ENCODE data around the gene MED13L. TPM values are rescaled to one million over a fixed set of nuclear protein-coding genes. Genes with fewer than 3 reads are reported as not detected.

MED13L gene
- total RNA-seq, 2 experiments from 2014 or later: 39.5 to 41.8 TPM

DNA sequence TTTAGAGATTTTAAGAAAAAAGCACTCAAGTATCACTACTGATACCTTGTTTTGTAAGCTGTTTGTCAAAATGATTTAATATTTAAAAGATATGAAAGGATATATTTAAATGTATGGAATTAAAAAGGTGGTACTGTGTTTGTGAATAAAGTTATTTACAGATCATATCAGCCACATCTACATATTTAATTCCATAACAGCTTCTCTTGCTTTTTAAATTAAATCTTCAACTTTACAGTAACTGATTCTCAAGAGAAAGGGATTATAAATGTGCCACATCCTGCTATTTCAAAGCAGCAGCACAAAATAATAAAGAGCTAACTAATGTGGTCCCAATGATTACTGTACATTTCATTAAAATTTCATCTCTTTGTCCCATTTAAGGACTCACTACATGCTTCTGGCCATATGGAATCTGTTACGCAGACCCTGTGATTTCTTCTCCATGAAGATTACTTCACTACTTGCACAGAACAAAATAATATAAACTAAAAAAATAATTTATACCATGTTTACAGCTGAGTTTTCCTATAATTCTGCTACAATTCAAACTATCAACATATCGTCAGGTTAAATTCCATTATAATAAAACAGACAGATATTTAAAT lies 117.8 kb downstream of the MED13L start:
- ATAC-seq (no peak), DNase-seq (no peak)
- POLR2A ChIA-PET: no interaction called here
- intact Hi-C loops (cut with micrococcal nuclease): no loop called here
- CTCF ChIA-PET: interaction anchor here (1.2 kb wide), 1 partner anchor 76 kb away, joined by 3 read pairs; no protein-coding TSS in a partner anchor
- no peaks in the 10 kb centered on the region for H3K36me3 Mint-ChIP-seq (ENCODE audit: low read depth)
- H3K27ac Mint-ChIP-seq: no peak overlapping the region
- peaks cover 42% of the 10 kb centered on the region for H3K4me1 Mint-ChIP-seq (ENCODE audit: low read depth)
- H3K4me3 Mint-ChIP-seq: no peak overlapping the region
- no peaks in the 10 kb centered on the region for H3K27me3 Mint-ChIP-seq
- TF ChIP-seq, protein P1, sequence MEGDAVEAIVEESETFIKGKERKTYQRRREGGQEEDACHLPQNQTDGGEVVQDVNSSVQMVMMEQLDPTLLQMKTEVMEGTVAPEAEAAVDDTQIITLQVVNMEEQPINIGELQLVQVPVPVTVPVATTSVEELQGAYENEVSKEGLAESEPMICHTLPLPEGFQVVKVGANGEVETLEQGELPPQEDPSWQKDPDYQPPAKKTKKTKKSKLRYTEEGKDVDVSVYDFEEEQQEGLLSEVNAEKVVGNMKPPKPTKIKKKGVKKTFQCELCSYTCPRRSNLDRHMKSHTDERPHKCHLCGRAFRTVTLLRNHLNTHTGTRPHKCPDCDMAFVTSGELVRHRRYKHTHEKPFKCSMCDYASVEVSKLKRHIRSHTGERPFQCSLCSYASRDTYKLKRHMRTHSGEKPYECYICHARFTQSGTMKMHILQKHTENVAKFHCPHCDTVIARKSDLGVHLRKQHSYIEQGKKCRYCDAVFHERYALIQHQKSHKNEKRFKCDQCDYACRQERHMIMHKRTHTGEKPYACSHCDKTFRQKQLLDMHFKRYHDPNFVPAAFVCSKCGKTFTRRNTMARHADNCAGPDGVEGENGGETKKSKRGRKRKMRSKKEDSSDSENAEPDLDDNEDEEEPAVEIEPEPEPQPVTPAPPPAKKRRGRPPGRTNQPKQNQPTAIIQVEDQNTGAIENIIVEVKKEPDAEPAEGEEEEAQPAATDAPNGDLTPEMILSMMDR (IDR thresholded peaks at IDR 0.05): no peak
- no peaks in the 10 kb centered on the region for H3K9me3 Mint-ChIP-seq

DNA sequence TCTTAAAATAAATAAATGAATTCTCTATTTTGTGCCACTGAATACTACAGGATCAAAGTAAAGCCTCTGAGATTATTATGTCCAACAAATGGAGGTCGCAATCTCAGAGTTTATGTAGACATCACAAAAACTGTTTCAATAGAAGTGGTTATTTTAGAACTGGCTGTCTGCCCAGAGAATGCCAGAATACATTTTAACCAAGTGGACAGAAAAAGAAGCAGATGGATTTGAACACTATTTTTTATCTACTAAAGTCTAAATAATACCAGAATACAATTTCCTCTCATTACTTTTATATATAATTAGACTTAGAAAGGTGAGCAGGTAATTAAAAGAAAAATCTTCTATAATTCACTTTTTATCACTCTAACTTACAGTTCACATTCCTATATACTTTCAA lies 118.3 kb downstream of the MED13L start:
- Mint-ChIP-seq H3K4me3 (no peak overlapping the region), H3K36me3 (ENCODE audit: low read depth) (no peaks in the 10 kb centered on the region), H3K9me3 (no peaks in the 10 kb centered on the region), H3K4me1 (ENCODE audit: low read depth) (peaks cover 37% of the 10 kb centered on the region), H3K27ac (no peak overlapping the region), H3K27me3 (no peaks in the 10 kb centered on the region)
- DNase-seq: no peak
- intact Hi-C loops (cut with micrococcal nuclease): no loop called here
- TF ChIP-seq, protein P1 (IDR thresholded peaks at IDR 0.05): no peak
- ChIA-PET CTCF (interaction anchor here (1.2 kb wide), 1 partner anchor 77 kb away, joined by 3 read pairs; no protein-coding TSS in a partner anchor), POLR2A (no interaction called here)
- no peak for ATAC-seq

DNA sequence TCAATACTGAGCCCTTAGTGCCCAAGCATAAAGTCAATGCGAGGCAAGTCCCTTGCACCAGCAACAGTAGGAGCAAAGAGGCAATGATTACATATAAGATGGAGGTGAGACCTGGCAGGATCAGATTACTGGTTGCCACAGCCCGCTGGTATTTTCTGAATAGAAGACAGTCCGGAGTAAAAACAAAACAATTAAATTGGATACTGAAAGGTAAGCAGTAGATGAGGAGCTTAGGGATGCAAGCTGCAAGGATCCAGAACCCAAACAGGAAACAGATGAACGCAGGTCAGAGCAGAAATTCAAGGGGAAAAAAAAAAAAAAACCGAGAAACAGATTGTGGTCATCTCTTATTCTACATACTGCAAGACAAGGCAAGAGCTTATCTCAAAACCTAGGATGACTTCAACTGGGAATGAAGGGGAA lies 119.6 kb downstream of the MED13L start:
- H3K4me3 Mint-ChIP-seq: no peak overlapping the region
- H3K9me3 Mint-ChIP-seq: no peaks in the 10 kb centered on the region
- CTCF ChIA-PET: no interaction called here
- no peaks in the 10 kb centered on the region for H3K36me3 Mint-ChIP-seq (ENCODE audit: low read depth)
- H3K27me3 Mint-ChIP-seq: no peaks in the 10 kb centered on the region
- POLR2A ChIA-PET: interaction anchor here (0.7 kb wide), 1 partner anchor 11 kb away, joined by 4 read pairs; no protein-coding TSS in a partner anchor
- peaks cover 42% of the 10 kb centered on the region for H3K4me1 Mint-ChIP-seq (ENCODE audit: low read depth)
- peak overlapping the region; percentile 5 for H3K27ac Mint-ChIP-seq
- intact Hi-C loops (cut with micrococcal nuclease): no loop called here
- TF ChIP-seq, protein P1 (IDR thresholded peaks at IDR 0.05): no peak
- ATAC-seq (no peak), DNase-seq (no peak)

DNA sequence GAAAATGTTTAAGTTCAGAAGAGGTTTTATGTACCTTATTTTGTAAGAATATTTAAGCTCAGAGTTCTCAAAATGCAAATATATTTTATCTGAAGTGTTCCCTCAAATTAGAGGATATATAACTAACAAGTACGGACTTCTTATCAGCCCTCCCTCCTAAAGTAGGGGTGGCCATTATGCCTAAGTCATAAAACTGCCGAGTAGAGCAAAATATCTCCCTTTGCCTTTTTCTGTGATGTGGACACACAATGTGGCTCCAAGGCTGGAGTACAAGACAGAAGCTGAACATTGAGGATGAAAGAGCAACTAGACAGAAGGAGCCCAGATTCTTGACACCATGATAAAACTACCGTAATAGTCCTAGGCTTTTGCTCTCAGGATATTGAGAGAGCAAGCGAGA lies 120.9 kb downstream of the MED13L start:
- POLR2A ChIA-PET: interaction anchor here (0.5 kb wide), 1 partner anchor 502 kb away, joined by 3 read pairs; no protein-coding TSS in a partner anchor
- CTCF ChIA-PET: interaction anchor here (0.7 to 1.1 kb wide), 2 partner anchors 79 to 117 kb away, joined by 3 read pairs; no protein-coding TSS in a partner anchor

DNA sequence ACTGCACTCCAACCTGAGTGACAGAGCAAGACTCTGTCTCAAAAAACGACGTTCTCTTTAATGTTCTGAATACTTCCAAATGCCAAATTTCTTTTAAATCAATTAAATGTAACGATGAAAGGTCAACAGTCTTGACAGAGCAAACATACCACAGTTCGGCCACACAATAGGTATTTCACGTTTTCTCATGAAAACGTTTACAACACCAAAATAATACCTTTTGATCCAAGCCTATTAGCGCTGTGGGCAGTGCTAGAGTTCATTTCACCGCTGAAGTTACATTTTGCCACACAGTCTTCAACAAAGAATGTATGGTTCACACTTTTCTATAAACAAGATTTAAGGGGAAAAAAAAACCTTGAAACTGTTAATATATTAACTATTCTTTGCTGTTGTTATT lies 122.1 kb downstream of the MED13L start:
- H3K4me3 Mint-ChIP-seq: no peak overlapping the region
- H3K27ac Mint-ChIP-seq: no peak overlapping the region
- intact Hi-C loops (cut with micrococcal nuclease): no loop called here
- no peak for DNase-seq
- H3K4me1 Mint-ChIP-seq (ENCODE audit: low read depth): peaks cover 54% of the 10 kb centered on the region
- no peaks in the 10 kb centered on the region for H3K27me3 Mint-ChIP-seq
- no peaks in the 10 kb centered on the region for H3K36me3 Mint-ChIP-seq (ENCODE audit: low read depth)
- ChIA-PET CTCF (no interaction called here), POLR2A (no interaction called here)
- no peak for ATAC-seq
- H3K9me3 Mint-ChIP-seq: no peaks in the 10 kb centered on the region
- TF ChIP-seq, protein P1 (IDR thresholded peaks at IDR 0.05): no peak

More for the DNA sequence above, 120.9 kb downstream of the MED13L start:
- Mint-ChIP-seq H3K36me3 (ENCODE audit: low read depth) (no peaks in the 10 kb centered on the region), H3K27ac (no peak overlapping the region), H3K4me3 (no peak overlapping the region), H3K4me1 (ENCODE audit: low read depth) (peaks cover 46% of the 10 kb centered on the region), H3K27me3 (no peaks in the 10 kb centered on the region), H3K9me3 (no peaks in the 10 kb centered on the region)
- ATAC-seq (no peak), DNase-seq (no peak)
- TF ChIP-seq, protein P1 (IDR thresholded peaks at IDR 0.05): no peak
- intact Hi-C loops (cut with micrococcal nuclease): no loop called here

All from activated CD8-positive, alpha-beta T cell treated with anti-CD3 and anti-CD28 coated beads for 36 hours (primary cell).